Progenitor cell of endocrine pancreas (in vitro differentiated cells): ENCODE measurements around the gene CDH13. TPM values are rescaled to one million over a fixed set of nuclear protein-coding genes. Genes with fewer than 3 reads are reported as not detected.

Experiments used
- DNase-seq: peaks from one replicate; pipeline ENCODE4 v3.0.0; 2021; ENCODE audit warnings: low spot score; ENCODE audit not compliant: unreplicated experiment
- H3K27ac Mint-ChIP-seq: 2 replicates; pipeline ENCODE4 v1.8.0; 2021; ENCODE audit warnings: mild to moderate bottlenecking, moderate library complexity, mixed read lengths
- H3K27me3 Mint-ChIP-seq: 2 replicates; pipeline ENCODE4 v1.8.0; 2021; ENCODE audit warnings: mixed read lengths
- H3K36me3 Mint-ChIP-seq: 2 replicates; pipeline ENCODE4 v1.8.0; 2022; ENCODE audit warnings: mixed read lengths; ENCODE audit not compliant: insufficient read depth
- H3K4me1 Mint-ChIP-seq: 2 replicates; pipeline ENCODE4 v1.8.0; 2021; ENCODE audit warnings: low read depth, mixed read lengths
- H3K4me3 Mint-ChIP-seq: 2 replicates; pipeline ENCODE4 v1.8.0; 2021; ENCODE audit warnings: low read depth, mild to moderate bottlenecking, moderate library complexity, mixed read lengths
- H3K9me3 Mint-ChIP-seq: 2 replicates; pipeline ENCODE4 v1.8.0; 2021; ENCODE audit warnings: low read depth, mixed read lengths
- CTCF ChIP-seq: fragments of 200-600 bp; sonication (generic); IDR thresholded peaks from one replicate; pipeline ENCODE4 v1.5.0; 2021; ENCODE audit warnings: antibody characterized with exemption, mild to moderate bottlenecking; ENCODE audit not compliant: unreplicated experiment
- total RNA-seq: library from RNA; stranded (reverse); gene quantifications from 2 replicates; pipeline ENCODE4 v1.2.1, GENCODE V29; 2021

Gene CDH13
- total RNA-seq, 1 donor from 2014 or later, result 0.38 TPM

- H3K27me3 Mint-ChIP-seq, result peaks cover 4% of the 10 kb centered on the region
- no peak overlapping the region for H3K27ac Mint-ChIP-seq
- no peaks in the 10 kb centered on the region for H3K36me3 Mint-ChIP-seq
- no peak for DNase-seq
- H3K4me1 Mint-ChIP-seq, result peaks cover 9% of the 10 kb centered on the region
- TF ChIP-seq CTCF, result no peak
- peaks cover 14% of the 10 kb centered on the region for H3K9me3 Mint-ChIP-seq
- H3K4me3 Mint-ChIP-seq, result no peak overlapping the region
Observed at GRCh38 chr16:82846806-82847205, 220.0 kb downstream of the CDH13 start.

- peaks cover 11% of the 10 kb centered on the region for H3K9me3 Mint-ChIP-seq
- peaks cover 9% of the 10 kb centered on the region for H3K4me1 Mint-ChIP-seq
- H3K36me3 Mint-ChIP-seq, result no peaks in the 10 kb centered on the region
- no peak overlapping the region for H3K4me3 Mint-ChIP-seq
- H3K27me3 Mint-ChIP-seq, result peaks cover 12% of the 10 kb centered on the region
- no peak for TF ChIP-seq CTCF
- no peak for DNase-seq
- no peak overlapping the region for H3K27ac Mint-ChIP-seq
Observed at GRCh38 chr16:82848013-82848412, 221.2 kb downstream of the CDH13 start.

- Mint-ChIP-seq H3K27me3 (peaks cover 12% of the 10 kb centered on the region), H3K4me3 (no peak overlapping the region), H3K27ac (no peak overlapping the region), H3K36me3 (no peaks in the 10 kb centered on the region), H3K4me1 (peaks cover 9% of the 10 kb centered on the region), H3K9me3 (no peaks in the 10 kb centered on the region)
- no peak for DNase-seq
- no peak for TF ChIP-seq CTCF
Observed at GRCh38 chr16:82852388-82853008, 225.7 kb downstream of the CDH13 start.

GRCh38 chr16:82855471-82855870 lies 228.7 kb downstream of the CDH13 start:
- TF ChIP-seq CTCF, result no peak
- Mint-ChIP-seq H3K9me3 (no peaks in the 10 kb centered on the region), H3K4me3 (no peak overlapping the region), H3K36me3 (no peaks in the 10 kb centered on the region), H3K4me1 (no peaks in the 10 kb centered on the region), H3K27me3 (peaks cover 10% of the 10 kb centered on the region), H3K27ac (no peak overlapping the region)
- DNase-seq, result no peak

- no peak for DNase-seq
- Mint-ChIP-seq H3K4me3 (no peak overlapping the region), H3K27me3 (peaks cover 3% of the 10 kb centered on the region), H3K4me1 (no peaks in the 10 kb centered on the region), H3K36me3 (no peaks in the 10 kb centered on the region), H3K27ac (no peak overlapping the region), H3K9me3 (no peaks in the 10 kb centered on the region)
- TF ChIP-seq CTCF, result no peak
Observed at GRCh38 chr16:82857693-82858365, 231.1 kb downstream of the CDH13 start.
